Measurements from ENCODE around the gene ATG7.
"Not testable (repeated sequence)": the region's sequence is repeated elsewhere in the genome, so short reads cannot be mapped to it uniquely, and the experiment has no call there.

Gene ATG7

DNA sequence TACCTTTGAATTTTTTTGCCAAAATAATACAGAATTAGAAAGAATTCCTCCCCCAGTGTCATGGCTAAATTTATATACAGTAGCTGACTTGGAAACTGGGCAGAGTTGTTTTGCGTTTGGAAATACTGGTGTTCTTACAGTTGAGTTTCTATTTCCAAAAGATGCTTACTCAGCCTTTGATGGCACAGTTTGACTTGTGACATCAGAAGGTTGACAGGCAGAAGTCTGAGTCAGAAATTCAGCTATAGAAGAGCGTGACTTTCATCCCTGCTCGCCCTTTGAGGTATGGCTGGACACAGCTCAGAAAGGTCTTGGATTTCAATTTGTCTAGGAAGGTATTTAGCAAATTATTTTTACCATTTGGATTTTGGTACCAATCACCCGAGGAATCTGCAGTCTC, 195.7 kb downstream of the ATG7 start:
- DNase-seq (ENCODE audit: low read depth): no peak

GRCh38 chr3:11470031-11470853, 198.0 kb downstream of the ATG7 start:
- no peak for DNase-seq (ENCODE audit: low read depth)

GRCh38 chr3:11475324-11475723, 203.1 kb downstream of the ATG7 start:
- DNase-seq (ENCODE audit: low read depth): no peak

- DNase-seq (ENCODE audit: low read depth): no peak
Observed at GRCh38 chr3:11476735-11477144, 204.5 kb downstream of the ATG7 start.

DNA sequence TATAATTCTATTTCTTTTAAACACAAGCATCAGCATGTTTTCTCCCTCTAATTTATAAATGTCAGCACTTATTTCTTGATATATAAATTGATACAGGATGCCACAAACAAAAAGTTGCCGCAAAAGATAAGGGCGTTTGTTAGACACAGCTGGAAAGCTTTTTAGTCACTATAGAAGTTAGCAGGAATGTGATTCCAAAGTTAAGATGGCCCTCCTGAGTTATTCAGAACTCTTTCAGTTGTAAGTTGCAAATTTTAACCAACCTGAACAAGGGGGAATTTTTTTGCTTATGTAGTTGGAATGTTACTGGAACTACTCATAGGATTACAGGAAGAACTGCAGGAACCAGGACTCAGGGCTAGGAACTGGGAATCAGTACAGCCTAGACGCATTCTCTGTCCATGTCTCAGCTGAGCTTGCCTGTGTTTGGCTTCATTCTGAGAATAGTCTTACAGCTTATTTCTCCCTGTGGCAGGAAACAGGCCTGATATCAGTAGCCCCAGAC, 205.3 kb downstream of the ATG7 start:
- no peak for DNase-seq (ENCODE audit: low read depth)

- DNase-seq (ENCODE audit: low read depth): no peak
Observed at GRCh38 chr3:11478167-11478566, 206.0 kb downstream of the ATG7 start.

GRCh38 chr3:11479221-11479620, 207.0 kb downstream of the ATG7 start:
- DNase-seq (ENCODE audit: low read depth): no peak

DNA sequence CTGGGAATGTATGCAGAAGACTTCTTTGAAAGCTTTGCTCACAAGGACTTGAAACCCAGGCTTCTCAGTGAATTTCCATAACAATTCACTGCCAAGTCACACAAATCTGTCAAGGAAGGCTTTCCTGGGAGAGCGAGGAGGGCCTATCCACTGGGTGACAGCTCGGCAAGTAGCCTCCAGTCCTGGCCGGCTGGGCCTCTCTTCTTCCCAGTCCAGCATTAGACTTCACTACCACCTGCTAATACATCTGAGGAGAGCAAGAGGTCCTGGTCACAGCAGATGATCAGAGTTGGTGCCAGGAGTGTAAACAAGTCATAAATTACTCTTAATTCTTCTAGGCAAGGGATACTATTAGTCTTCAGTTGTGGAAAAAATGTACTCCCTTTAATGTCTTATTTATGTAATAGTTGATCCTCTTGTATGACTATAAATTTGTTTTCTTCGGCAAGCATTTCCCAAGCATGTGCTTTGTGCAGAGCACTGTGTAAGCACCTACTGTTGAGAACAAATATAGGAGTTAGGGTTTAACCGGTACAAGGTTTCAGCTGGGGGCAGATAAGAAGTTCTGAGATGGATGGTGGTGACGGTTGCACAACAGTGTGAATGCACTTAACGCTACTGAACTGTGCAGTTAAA, 208.6 kb downstream of the ATG7 start:
- DNase-seq (ENCODE audit: low read depth): no peak

DNA sequence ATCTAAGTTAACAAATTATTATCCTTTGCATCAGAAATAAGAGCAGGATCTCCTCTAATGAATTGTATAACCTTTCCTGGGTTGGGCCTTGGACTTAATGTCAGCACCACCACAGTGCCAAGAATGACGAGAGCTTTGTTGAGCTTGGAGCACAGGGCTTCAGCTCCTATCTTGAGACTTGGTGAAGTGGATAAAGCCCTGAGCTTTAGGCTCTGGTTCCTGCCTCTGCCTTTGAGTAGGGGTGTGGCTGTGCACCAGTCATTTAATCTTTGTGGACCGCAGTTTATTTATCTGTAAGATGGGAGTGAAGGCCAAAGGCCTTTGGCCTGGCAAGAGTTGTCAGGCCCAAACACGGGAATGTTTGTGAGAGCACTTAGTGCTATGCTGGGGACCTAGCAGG, 209.4 kb downstream of the ATG7 start:
- no peak for DNase-seq (ENCODE audit: low read depth)

DNA sequence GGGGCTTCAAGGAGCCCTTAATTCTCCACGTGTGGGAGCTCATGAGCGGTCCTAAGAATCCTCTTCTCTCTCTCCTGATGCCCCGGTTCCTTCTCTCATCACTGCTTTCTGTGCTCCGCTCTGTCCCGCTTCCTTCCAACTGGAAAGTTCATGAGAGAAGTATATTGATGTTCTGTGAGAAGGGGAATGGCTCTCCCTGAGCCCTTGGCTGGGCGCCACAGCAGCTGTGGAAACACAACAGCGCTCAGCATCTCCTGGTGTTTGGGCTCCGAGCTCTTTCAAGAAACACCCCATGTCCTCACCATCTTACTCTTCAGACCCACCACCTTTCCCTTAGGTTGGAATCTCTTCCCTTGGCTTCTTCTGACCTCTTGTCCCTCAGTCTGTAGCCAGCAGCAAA, 209.8 kb downstream of the ATG7 start:
- DNase-seq (ENCODE audit: low read depth): no peak

GRCh38 chr3:11488356-11488755, 216.2 kb downstream of the ATG7 start:
- not testable (repeated sequence) for DNase-seq (ENCODE audit: low read depth)

- DNase-seq (ENCODE audit: low read depth): no peak
Observed at GRCh38 chr3:11494131-11494916, 222.1 kb downstream of the ATG7 start.

DNA sequence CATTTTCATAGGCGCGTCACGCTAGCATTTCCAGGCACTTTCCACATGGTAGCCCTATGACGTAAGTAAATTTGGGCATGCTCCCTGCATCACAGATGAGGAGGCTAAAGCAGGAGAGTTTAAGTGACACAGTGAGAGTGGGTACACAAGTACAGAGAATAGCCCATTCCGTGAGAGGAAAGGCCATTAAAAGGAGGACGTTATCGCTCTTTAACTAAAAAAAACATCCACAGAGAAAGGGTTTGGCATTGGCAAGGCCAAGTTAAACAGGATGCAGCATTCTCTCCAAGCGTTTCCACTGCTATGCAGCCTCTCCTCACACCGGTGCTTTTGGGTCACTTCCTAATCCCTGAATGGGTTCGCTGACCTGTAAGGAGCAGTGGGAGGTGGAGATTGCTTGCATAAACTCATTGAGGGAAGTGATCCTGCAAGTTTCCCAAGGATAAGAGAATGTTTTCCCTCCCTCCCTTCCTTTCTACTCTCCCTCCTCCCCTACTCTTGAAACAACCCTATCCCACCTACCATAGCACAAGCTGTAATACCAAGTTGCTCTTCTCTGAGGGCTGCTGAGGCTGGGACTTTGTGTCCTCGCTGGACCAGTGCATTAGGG, 223.9 kb downstream of the ATG7 start:
- no peak for DNase-seq (ENCODE audit: low read depth)

GRCh38 chr3:11498177-11498576, 226.0 kb downstream of the ATG7 start:
- no peak for DNase-seq (ENCODE audit: low read depth)

GRCh38 chr3:11498646-11499045, 226.4 kb downstream of the ATG7 start:
- DNase-seq (ENCODE audit: low read depth): no peak

GRCh38 chr3:11499144-11499543, 226.9 kb downstream of the ATG7 start:
- no peak for DNase-seq (ENCODE audit: low read depth)

DNA sequence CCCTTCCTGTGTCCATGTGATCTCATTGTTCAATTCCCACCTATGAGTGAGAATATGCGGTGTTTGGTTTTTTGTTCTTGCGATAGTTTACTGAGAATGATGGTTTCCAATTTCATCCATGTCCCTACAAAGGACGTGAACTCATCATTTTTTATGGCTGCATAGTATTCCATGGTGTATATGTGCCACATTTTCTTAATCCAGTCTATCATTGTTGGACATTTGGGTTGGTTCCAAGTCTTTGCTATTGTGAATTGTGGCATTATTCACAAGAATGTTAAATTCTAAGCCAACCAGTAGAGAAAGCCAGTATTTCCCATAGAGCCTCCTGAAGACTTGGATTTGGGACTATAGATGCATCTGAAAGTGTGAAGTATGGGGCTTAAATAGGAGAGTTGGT, 230.2 kb downstream of the ATG7 start:
- DNase-seq (ENCODE audit: low read depth): not testable (repeated sequence)

DNA sequence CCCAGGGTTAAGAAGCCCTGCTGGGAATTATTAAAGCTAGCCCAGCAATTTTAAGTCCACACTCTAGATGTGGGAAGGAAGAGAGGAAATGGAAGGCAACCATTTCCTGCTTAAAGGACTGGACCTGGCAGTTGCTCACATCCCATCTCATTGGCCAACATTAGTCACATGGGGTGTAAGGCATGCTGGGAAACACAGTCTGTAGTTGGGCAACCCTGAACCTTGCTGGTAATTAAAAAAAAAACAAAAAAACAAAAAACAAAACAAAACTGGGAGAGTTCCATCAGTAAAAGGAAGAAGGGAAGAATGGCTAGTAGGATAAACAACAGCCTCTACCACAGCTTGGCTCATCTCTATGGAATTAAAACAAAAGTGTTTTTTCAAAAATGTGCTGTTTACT, 235.5 kb downstream of the ATG7 start:
- DNase-seq (ENCODE audit: low read depth): no peak

GRCh38 chr3:11508346-11509172, 236.4 kb downstream of the ATG7 start:
- DNase-seq (ENCODE audit: low read depth): no peak

- no peak for DNase-seq (ENCODE audit: low read depth)
Observed at GRCh38 chr3:11509173-11510000, 237.2 kb downstream of the ATG7 start.

DNA sequence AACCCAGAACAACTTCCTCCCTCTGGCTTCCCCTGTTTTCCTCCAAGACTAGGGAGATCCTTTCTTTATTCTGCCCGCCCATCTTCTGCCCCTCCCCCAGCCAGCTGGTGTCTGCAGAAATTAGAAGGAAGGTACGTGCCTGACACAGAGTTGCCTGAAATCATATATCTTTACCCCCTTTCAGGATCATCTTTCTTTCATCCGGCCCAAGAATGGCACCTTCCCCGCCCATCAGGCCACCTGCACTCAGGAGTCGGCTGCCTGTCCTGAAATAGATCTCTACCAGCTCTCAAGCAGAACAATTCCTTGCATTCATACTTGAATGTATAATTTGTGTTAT, 237.8 kb downstream of the ATG7 start:
- no peak for DNase-seq (ENCODE audit: low read depth)

Data from stimulated activated CD8-positive, alpha-beta memory T cell treated with anti-CD3 and anti-CD28 coated beads, Interleukin-12 subunit alpha, Interleukin-12 subunit beta, amount 100 ng/mL, for 1 hour (primary cell).